GM13976 (cell line): ENCODE results near the gene ZDHHC19.
"Not testable (repeated sequence)": the region's sequence is repeated elsewhere in the genome, so short reads cannot be mapped to it uniquely, and the experiment has no call there.

ENCODE experiments used
- DNase-seq: peaks from one replicate; pipeline ENCODE4 v3.0.0; 2012; ENCODE audit warnings: low spot score
- in situ Hi-C: fragments of 300-500 bp; cut with MboI; formaldehyde crosslinking; loops from one replicate; pipeline ENCODE4 v1.12.0; 2022; ENCODE audit warnings: low sequenced_read_pairs, mixed read lengths, inconsistent platforms; ENCODE audit not compliant: unreplicated experiment
- TF ChIP-seq, protein P1 (sequence below): IDR thresholded peaks from 2 replicates; pipeline ENCODE4 v1.5.1; 2012; ENCODE audit warnings: borderline replicate concordance, mild to moderate bottlenecking; ENCODE audit not compliant: insufficient read depth; ENCODE audit errors: extremely low read depth, missing control alignments, control extremely low read depth

Gene ZDHHC19

DNA sequence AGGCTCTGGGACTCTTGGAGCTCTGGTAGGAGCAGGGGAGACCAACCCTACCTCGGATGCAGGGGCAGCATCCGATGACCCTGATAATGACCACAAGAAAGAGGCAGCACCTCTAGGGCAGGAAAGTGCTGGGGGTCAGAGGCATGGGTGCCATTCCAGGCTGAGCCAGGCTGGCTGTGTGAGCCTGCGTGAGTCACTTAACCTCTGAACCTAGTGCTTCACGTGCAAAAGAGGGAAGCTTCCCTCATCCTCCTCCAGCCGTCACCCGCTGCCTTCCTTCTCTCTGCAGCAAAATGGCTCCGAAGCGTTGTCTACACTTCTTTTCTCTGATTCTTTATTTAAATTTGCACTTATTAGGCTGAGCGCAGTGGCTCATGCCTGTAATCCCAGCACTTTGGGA is 35.5 kb downstream of the ZDHHC19 start:
- in situ Hi-C loops: no loop called here
- TF ChIP-seq, protein P1, sequence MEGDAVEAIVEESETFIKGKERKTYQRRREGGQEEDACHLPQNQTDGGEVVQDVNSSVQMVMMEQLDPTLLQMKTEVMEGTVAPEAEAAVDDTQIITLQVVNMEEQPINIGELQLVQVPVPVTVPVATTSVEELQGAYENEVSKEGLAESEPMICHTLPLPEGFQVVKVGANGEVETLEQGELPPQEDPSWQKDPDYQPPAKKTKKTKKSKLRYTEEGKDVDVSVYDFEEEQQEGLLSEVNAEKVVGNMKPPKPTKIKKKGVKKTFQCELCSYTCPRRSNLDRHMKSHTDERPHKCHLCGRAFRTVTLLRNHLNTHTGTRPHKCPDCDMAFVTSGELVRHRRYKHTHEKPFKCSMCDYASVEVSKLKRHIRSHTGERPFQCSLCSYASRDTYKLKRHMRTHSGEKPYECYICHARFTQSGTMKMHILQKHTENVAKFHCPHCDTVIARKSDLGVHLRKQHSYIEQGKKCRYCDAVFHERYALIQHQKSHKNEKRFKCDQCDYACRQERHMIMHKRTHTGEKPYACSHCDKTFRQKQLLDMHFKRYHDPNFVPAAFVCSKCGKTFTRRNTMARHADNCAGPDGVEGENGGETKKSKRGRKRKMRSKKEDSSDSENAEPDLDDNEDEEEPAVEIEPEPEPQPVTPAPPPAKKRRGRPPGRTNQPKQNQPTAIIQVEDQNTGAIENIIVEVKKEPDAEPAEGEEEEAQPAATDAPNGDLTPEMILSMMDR: no peak

DNA sequence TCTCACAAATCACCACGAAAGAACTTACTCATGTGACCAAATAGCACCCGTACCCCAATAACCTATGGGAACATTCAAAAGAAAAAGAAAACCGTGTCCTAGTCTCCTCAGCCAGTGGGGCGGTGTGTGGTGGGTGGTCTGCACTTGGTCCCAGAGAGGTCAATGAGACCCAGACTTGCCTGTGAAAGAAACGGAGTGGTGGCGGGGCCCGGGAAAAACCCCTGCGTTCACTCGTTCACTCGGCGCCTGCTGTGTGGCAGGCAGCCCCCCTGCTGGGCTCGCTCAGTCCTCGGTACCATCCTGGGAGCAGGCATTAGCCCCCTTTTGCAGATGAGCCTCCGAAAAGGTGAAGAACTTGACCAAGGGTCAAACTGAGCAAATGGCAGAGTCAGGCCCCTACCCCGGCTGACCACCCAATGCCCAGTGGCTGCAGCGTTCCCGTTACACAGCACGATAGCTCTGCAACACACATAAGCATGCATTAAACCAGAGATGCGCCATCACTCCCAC is 36.0 kb downstream of the ZDHHC19 start:
- in situ Hi-C loops: no loop called here
- DNase-seq: no peak
- TF ChIP-seq, protein P1: no peak

More for the DNA sequence above, 35.5 kb downstream of the ZDHHC19 start:
- DNase-seq: no peak

DNA sequence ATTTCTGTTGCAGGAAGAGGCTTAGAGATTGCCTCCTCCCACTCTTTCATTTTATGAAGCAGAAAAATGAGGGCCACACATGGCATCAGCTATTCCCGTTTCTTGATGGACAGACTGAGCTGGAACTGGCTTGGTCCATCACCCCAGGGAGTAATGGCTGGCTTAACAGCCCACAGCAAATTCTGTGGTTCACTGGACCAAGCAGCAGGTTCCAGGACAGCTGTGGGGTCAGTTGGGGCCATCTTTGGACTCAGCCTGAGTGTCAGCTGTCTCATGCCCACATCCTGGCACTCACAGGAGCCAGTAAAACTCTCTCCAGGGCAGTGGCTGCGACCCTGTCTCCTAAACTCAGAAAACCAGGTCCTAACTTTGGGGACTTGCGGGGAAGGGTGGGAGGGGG is 36.5 kb downstream of the ZDHHC19 start:
- TF ChIP-seq, protein P1: no peak
- in situ Hi-C loops: no loop called here
- DNase-seq: no peak

DNA sequence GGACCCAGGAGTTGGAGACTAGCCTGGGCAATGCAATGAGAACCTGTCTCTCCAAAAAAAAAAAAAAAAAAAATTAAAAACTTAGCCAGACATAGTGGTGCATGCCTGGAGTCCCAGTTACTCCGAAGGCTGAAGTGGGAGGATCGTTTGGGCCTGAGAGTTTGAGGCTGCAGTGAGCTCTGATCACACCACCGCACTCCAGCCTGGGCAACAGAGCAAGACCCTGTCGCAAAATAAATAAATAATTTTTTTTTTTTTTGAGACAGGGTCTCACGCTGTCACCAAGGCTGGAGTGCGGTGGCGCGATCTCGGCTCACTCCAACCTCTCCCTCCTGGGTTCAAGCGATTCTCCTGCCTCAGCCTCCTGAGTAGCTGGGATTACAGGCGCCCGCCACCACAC is 40.9 kb downstream of the ZDHHC19 start:
- not testable (repeated sequence) for DNase-seq

DNA sequence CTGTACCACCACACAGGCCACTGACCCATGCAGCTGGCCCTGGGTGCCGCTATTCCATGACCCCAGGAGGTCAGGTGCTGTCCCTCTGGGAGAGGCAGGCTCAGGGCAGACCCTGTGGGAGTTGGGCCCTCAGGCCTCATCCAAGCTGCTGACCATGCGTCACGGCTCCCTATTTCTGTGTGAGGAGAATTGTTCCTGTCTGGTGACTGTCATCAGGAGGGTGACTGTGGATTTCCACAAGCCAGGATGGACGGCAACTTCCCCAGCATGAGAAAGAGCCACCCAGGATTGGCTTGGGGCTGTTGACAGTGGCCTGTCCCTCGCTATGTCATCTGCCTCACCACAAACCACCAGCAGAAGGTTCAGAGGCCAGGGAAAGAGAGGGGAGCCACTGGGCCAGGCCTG is 41.4 kb downstream of the ZDHHC19 start:
- in situ Hi-C loops: no loop called here
- TF ChIP-seq, protein P1: no peak
- DNase-seq: peak; percentile 24

More for the DNA sequence above, 40.9 kb downstream of the ZDHHC19 start:
- in situ Hi-C loops: not testable (repeated sequence)

DNA sequence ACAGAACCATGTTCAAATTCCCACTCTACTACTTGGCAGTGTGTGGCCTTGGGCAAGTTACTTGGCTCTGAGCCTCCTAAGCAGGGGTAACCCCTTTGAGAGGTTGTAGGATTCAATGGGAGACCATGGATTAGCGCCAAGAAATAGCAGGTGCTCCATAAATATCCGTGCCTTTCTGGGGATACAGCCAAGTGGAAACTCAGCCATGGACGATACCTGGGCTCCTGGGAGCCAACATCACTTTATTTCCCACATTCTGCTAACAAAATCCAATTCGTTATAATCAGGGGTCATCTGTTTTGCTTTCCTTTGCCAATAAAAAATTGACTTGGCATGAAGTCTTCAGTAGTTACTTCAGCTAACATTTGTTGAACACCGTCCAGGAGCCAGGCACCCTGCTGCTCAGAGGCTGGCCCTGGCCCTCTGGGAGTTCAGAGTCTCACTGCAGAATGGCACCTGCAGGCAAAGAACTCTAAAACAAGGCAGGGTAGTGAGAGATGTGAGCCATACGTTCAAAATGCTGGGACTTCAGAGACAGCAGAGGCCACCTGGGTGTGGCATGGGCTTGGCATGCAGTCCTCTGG is 42.3 kb downstream of the ZDHHC19 start:
- TF ChIP-seq, protein P1: no peak
- in situ Hi-C loops: no loop called here
- DNase-seq: no peak

DNA sequence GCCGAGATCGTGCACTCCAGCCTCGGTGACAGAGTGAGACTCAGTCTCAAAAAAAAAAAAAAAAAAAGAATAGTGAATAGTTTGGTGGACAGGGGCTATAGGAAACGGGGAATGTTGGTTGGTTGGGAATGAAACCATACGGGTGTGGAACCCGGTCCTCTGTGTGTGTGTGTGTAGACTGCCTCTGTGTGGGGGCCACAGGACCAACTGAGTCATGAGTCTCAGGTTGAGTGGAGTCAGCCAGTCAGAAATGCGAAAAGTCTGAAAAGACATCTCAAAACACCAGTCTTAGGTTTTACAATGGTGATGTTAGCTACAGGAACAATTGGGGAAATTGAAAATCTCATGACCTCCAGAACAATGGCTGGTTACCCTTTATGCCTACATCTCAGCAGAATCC is 44.5 kb downstream of the ZDHHC19 start:
- in situ Hi-C loops: no loop called here
- TF ChIP-seq, protein P1: no peak
- no peak for DNase-seq
